Upper lobe of right lung (tissue), 1 donor: ENCODE data around the gene ACP7. TPM values are rescaled to one million over a fixed set of nuclear protein-coding genes. Genes with fewer than 3 reads are reported as not detected.

Experiments
- ATAC-seq: fragments of 200-7000 bp; cut with Tn5 transposase; one replicate; pipeline ENCODE4 v1.9.1; 2020; ENCODE audit warnings: mild to moderate bottlenecking, moderate library complexity
- DNase-seq: peaks from one replicate; pipeline ENCODE4 v3.0.0-alpha.2; 2020
- H3K27ac ChIP-seq: fragments of 200-600 bp; one replicate; pipeline ENCODE4 v1.8.0; 2022
- H3K27me3 ChIP-seq: fragments of 200-600 bp; one replicate; pipeline ENCODE4 v1.8.0; 2022; ENCODE audit warnings: mild to moderate bottlenecking
- H3K36me3 ChIP-seq: fragments of 200-600 bp; one replicate; pipeline ENCODE4 v1.8.0; 2022
- H3K4me1 ChIP-seq: fragments of 200-600 bp; one replicate; pipeline ENCODE4 v1.8.0; 2022
- H3K4me3 ChIP-seq: fragments of 200-600 bp; one replicate; pipeline ENCODE4 v1.8.0; 2022; ENCODE audit warnings: mild to moderate bottlenecking
- H3K9me3 ChIP-seq: fragments of 200-600 bp; one replicate; pipeline ENCODE4 v1.8.0; 2022
- intact Hi-C: fragments of 100-400 bp; cut with DNase I; formaldehyde crosslinking; loops from one replicate; pipeline ENCODE4 v1.11.0; 2022
- total RNA-seq: library from RNA; stranded (reverse); fragmentation: NEBNext Ultra II Directional; extraction: Animal tissue kit (Norgen Biotek cat#: 25700); gene quantifications from one replicate; pipeline ENCODE4 v1.2.1, GENCODE V29; 2021
- TF ChIP-seq, protein P1 (sequence below): fragments of 200-600 bp; IDR thresholded peaks from one replicate; pipeline ENCODE4 v1.8.0; 2022; ENCODE audit warnings: antibody characterized with exemption
- donor health status: DM: no; HTN: yes; CAD: no; lungs with severe emphysema.

The ACP7 gene
- total RNA-seq, 1 donor from 2014 or later = not detected

DNA sequence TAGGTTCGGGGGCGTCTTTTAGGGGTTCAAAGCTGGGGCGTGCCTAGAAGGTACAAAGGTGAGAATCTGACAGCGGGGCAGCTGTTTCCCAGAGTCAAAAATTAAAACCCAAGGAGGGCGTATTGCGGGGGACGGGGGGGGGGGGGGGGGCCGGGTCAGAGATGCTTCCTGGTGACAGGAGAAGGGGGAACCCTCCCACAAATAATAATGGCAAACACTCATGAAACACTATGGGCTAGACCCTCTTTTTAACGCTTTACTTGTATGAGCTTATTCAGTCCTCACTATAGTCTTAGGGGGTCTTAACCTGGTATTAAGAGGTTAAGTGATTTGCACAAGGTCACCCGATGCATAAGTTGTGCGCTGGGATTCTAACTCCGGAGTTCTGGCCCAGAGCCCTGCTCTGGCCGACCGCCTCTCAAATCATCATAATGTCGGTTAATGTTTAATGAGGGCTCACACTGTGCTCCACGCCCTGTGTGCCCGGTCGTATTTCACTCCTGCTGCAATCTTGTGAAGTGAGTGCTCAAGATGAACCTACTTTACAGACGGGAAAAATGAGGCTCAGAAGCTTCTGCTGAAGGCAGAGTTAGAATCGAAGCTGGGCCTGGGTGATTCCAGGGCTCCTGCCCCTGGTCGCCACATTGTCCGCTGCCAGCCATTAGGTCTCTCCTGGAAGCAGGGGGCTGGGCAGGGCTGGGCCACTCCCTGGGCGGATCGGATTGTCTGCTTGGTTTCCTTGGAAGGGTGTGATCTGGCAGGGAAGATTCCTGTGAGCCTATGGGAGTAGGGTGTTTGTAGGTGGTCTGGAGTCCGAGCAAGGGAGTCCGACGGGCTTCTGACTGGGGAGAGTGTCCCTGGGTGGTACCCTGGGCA lies 42.4 kb downstream of the ACP7 start:
- Histone ChIP-seq H3K4me3 (peak overlapping the region; percentile 64), H3K27ac (peak overlapping the region; percentile 63), H3K36me3 (no peaks in the 10 kb centered on the region), H3K9me3 (no peaks in the 10 kb centered on the region), H3K27me3 (no peaks in the 10 kb centered on the region), H3K4me1 (peaks cover 30% of the 10 kb centered on the region)
- ATAC-seq (peak; percentile 54), DNase-seq (no peak)
- TF ChIP-seq, protein P1, sequence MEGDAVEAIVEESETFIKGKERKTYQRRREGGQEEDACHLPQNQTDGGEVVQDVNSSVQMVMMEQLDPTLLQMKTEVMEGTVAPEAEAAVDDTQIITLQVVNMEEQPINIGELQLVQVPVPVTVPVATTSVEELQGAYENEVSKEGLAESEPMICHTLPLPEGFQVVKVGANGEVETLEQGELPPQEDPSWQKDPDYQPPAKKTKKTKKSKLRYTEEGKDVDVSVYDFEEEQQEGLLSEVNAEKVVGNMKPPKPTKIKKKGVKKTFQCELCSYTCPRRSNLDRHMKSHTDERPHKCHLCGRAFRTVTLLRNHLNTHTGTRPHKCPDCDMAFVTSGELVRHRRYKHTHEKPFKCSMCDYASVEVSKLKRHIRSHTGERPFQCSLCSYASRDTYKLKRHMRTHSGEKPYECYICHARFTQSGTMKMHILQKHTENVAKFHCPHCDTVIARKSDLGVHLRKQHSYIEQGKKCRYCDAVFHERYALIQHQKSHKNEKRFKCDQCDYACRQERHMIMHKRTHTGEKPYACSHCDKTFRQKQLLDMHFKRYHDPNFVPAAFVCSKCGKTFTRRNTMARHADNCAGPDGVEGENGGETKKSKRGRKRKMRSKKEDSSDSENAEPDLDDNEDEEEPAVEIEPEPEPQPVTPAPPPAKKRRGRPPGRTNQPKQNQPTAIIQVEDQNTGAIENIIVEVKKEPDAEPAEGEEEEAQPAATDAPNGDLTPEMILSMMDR = no peak
- intact Hi-C loops = loop anchor here (10.0 kb wide), 1 partner anchor 198 kb away; the partner anchor contains the start of gene LRFN1

DNA sequence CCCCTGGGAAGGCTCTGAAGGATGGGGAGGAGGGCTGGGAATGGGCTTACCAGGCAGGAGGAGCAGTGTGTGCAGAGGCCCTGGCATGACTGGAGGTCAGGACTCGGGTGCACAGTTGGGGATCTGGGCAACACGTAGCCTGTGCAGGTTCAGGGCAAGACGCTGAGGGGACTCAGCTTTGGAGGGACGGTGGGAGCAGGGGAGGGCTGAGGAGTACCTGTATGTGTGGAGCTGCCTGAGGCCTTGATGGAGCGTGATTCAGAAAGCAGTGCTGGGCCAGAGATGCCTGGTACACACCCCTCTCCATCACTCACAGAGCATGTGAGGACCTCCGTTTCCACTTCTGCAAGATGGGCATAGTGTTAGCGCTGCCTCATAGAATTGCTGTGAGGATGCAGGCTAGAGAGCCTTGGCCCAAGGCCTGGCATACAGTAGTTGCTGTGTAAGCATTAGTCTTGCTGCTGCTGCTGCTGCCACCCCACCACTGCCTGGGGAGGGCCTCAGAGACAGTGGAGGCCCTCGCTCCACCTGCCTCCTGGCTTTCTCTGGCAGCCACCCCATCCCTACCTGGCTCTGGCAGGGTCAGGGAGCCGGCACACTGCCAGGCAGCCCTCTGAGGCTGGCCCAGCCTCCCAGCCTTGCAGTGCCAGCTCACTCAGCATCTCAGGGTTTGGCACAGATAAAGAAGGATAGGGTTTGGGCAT lies 43.8 kb downstream of the ACP7 start:
- Histone ChIP-seq H3K4me1 (peaks cover 45% of the 10 kb centered on the region), H3K27ac (peak overlapping the region; percentile 63), H3K36me3 (no peaks in the 10 kb centered on the region), H3K9me3 (no peaks in the 10 kb centered on the region), H3K27me3 (no peaks in the 10 kb centered on the region), H3K4me3 (peak overlapping the region; percentile 64)
- intact Hi-C loops = loop anchor here (10.0 kb wide), 1 partner anchor 197 kb away; the partner anchor contains the start of gene LRFN1
- TF ChIP-seq, protein P1 = no peak
- no peak for DNase-seq
- ATAC-seq = no peak

DNA sequence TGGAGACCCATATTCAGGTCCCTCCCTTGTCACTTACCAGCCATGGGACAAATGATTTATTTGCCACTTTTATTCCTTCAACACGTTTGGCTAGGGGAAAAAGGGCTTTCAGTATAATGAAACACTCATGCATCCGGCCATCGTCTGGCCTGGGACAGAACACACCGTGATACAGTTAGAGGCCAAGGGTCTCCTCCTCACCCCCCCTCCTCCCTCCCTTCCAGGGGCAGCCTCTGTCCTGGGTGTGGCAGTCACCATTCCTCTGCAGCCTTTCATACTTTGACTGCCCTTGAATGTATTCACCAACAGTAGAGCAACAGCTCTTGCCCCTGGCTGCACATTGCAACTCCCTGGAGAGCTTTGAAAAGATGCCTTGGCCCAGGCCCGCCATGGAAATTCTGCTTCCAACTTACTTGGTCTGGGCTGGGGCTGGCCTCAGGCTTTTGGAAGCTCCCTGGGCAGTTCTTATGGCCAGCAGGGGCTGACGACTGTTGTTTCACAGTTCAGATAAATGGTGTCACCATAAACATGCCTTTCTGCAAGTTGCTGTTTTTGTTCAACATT lies 44.4 kb downstream of the ACP7 start:
- Histone ChIP-seq H3K4me3 (no peak overlapping the region), H3K4me1 (peaks cover 51% of the 10 kb centered on the region), H3K9me3 (no peaks in the 10 kb centered on the region), H3K27ac (peak overlapping the region; percentile 4), H3K27me3 (no peaks in the 10 kb centered on the region), H3K36me3 (no peaks in the 10 kb centered on the region)
- TF ChIP-seq, protein P1 = no peak
- intact Hi-C loops = loop anchor here (10.0 kb wide), 1 partner anchor 196 kb away; the partner anchor contains the start of gene LRFN1
- no peak for DNase-seq
- no peak for ATAC-seq

DNA sequence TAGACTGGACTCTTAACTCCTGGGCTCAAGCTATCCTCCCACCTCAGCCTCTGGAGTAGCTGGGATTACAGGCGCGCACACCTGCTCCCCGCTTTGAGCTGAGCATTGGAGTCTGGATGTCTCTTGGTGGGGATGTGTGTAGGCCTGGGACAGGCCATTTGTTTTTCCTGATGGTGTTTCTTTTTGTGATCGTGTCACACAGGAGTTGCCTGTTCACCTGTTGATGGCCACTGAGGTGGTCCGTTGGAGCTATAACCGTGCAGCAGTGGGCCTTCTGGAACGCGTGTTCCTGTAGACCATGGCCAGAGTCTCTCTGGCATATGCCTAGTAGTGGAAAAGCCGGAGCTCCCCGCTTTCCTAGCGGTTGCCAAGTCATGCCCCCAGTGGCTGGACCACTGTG lies 44.9 kb downstream of the ACP7 start:
- TF ChIP-seq, protein P1 = no peak
- intact Hi-C loops = loop anchor here (10.0 kb wide), 1 partner anchor 196 kb away; the partner anchor contains the start of gene LRFN1

DNA sequence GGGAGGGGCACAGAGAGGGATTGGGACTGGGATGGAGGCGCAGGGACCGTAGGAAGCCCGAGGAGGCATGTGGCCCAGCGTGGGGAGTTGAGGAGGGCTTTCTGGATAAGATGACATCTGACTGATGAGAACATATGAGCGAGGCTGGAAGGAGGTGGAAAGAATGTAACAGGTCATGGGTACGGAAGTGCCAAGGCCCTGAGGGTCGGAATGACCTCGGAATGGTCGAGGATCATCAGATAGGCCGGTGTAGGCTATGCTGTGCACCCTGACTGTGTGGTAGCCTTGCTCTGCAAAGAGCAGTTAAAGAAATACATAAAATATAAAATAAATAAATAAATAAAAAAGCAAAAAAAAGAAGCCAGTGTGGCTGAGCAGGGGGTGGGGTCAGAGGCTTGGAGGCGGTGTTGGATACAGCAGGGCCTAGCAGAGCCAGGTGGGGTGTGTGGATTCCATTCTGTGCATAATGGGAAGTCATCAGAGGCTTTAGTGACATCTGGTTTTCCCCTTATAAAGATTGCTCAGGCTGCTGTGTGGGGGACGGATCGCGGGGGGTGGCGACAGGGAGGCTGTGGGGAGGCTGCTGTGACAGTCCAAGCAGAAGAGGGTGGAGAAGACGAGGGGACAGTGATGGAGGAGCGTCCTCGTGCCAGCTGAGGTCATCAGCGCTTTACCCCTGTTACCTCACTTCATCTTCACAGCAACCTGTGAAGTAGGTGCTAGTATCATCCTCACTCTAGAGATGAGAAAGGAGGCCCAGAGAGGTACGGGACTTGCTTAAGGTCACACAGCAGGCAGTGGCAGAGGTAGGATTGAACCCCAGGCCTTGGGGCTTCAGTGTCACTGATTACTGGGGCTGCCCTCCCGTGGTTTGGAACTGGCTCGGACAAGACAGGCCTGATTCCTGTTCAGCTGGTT lies 46.4 kb downstream of the ACP7 start:
- Histone ChIP-seq H3K27ac (peak overlapping the region; percentile 78), H3K27me3 (no peaks in the 10 kb centered on the region), H3K9me3 (no peaks in the 10 kb centered on the region), H3K4me3 (no peak overlapping the region), H3K4me1 (peaks cover 58% of the 10 kb centered on the region), H3K36me3 (no peaks in the 10 kb centered on the region)
- ATAC-seq (no peak), DNase-seq (no peak)
- intact Hi-C loops = no loop called here
- TF ChIP-seq, protein P1 = no peak

More for the DNA sequence above, 44.9 kb downstream of the ACP7 start:
- Histone ChIP-seq H3K4me3 (no peak overlapping the region), H3K36me3 (no peaks in the 10 kb centered on the region), H3K27me3 (no peaks in the 10 kb centered on the region), H3K4me1 (peaks cover 56% of the 10 kb centered on the region), H3K27ac (peak overlapping the region; percentile 51), H3K9me3 (no peaks in the 10 kb centered on the region)
- ATAC-seq (no peak), DNase-seq (no peak)
